Activated effector memory CD4-positive, alpha-beta T cell treated with Interleukin-2 at 50 U/mL for 16 hours (primary cell): ENCODE results near the gene NTSR2.

Experiments used
- DNase-seq: peaks from one replicate; pipeline ENCODE4 v3.0.0-alpha.2; 2020

Gene NTSR2

GRCh38 chr2:11657195-11657594, 12.8 kb downstream of the NTSR2 start:
- no peak for DNase-seq

- DNase-seq, result no peak
These were observed 13.3 kb downstream of the NTSR2 start for GRCh38 chr2:11656671-11657101.

GRCh38 chr2:11656252-11656651, 13.7 kb downstream of the NTSR2 start:
- DNase-seq, result no peak

GRCh38 chr2:11655495-11655894, 14.5 kb downstream of the NTSR2 start:
- no peak for DNase-seq

- DNase-seq, result no peak
These were observed 17.4 kb downstream of the NTSR2 start for GRCh38 chr2:11652553-11652952.

GRCh38 chr2:11651856-11652548, 18.0 kb downstream of the NTSR2 start:
- no peak for DNase-seq

- no peak for DNase-seq
These were observed 20.9 kb downstream of the NTSR2 start for GRCh38 chr2:11649093-11649492.

- DNase-seq, result no peak
These were observed 22.0 kb downstream of the NTSR2 start for GRCh38 chr2:11647834-11648600.

GRCh38 chr2:11646530-11646929, 23.5 kb downstream of the NTSR2 start:
- no peak for DNase-seq

GRCh38 chr2:11644293-11644692, 25.7 kb downstream of the NTSR2 start:
- no peak for DNase-seq

GRCh38 chr2:11642972-11643371, 27.0 kb downstream of the NTSR2 start:
- DNase-seq, result no peak

- DNase-seq, result no peak
These were observed 29.9 kb downstream of the NTSR2 start for GRCh38 chr2:11640132-11640531.

GRCh38 chr2:11639503-11639902, 30.5 kb downstream of the NTSR2 start:
- no peak for DNase-seq

GRCh38 chr2:11637546-11637945, 32.4 kb downstream of the NTSR2 start:
- no peak for DNase-seq

GRCh38 chr2:11636593-11637295, 33.3 kb downstream of the NTSR2 start:
- DNase-seq, result no peak

GRCh38 chr2:11635141-11635540, 34.9 kb downstream of the NTSR2 start:
- DNase-seq, result no peak

GRCh38 chr2:11634584-11634983, 35.4 kb downstream of the NTSR2 start:
- no peak for DNase-seq

- no peak for DNase-seq
These were observed 36.0 kb downstream of the NTSR2 start for GRCh38 chr2:11633923-11634478.

- no peak for DNase-seq
These were observed 38.5 kb downstream of the NTSR2 start for GRCh38 chr2:11631462-11631861.

GRCh38 chr2:11630855-11631254, 39.1 kb downstream of the NTSR2 start:
- DNase-seq, result no peak

GRCh38 chr2:11629851-11630250, 40.1 kb downstream of the NTSR2 start:
- DNase-seq, result no peak

GRCh38 chr2:11629215-11629614, 40.8 kb downstream of the NTSR2 start:
- DNase-seq, result no peak

- DNase-seq, result no peak
These were observed 41.3 kb downstream of the NTSR2 start for GRCh38 chr2:11628675-11629074.

- DNase-seq, result no peak
These were observed 44.3 kb downstream of the NTSR2 start for GRCh38 chr2:11625671-11626070.
